Ovary (tissue), 9 donors: ENCODE measurements around the gene NPFF. TPM values are rescaled to one million over a fixed set of nuclear protein-coding genes. Genes with fewer than 3 reads are reported as not detected.

Source experiments
- DNase-seq, 5 donors: peaks; one replicate each; pipeline ENCODE4 v3.0.0-alpha.2; 2019 to 2020
- H3K27ac ChIP-seq, 2 donors: fragments of 200-600 bp; one replicate each; pipeline versions ENCODE4 v1.5.1 to v1.8.0; 2019 to 2022
- H3K27me3 ChIP-seq: fragments of 200-600 bp; one replicate; pipeline ENCODE4 v1.8.0; 2022
- H3K36me3 ChIP-seq: fragments of 200-600 bp; sonication (generic); one replicate; pipeline ENCODE4 v1.5.1; 2019
- H3K4me1 ChIP-seq: one replicate; pipeline ENCODE4 v1.8.1; 2013; ENCODE audit warnings: mild to moderate bottlenecking, moderate library complexity; ENCODE audit not compliant: insufficient read depth
- H3K4me3 ChIP-seq: fragments of 200-600 bp; sonication (generic); one replicate; pipeline ENCODE4 v1.5.1; 2017
- H3K9me3 ChIP-seq, 2 donors: fragments of 200-600 bp in 1 of 2; sonication (generic) in 1 of 2; one replicate each; pipeline versions ENCODE4 v1.5.1 to v1.8.1; 2013 to 2019; ENCODE audit warnings: mild to moderate bottlenecking in 1 of 2, moderate library complexity in 1 of 2
- CTCF ChIP-seq, 3 donors: fragments of 450-650 bp in 2 of 3; fragments of 200-600 bp in 1 of 3; IDR thresholded peaks; one replicate each; pipeline versions ENCODE4 v1.5.1 to v1.8.0; 2016 to 2022; ENCODE audit warnings: antibody characterized with exemption in 3 of 3, mild to moderate bottlenecking in 1 of 3
- EP300 ChIP-seq: sonication (generic); formaldehyde crosslinking; IDR thresholded peaks from one replicate; pipeline ENCODE4 v1.6.1; 2017; ENCODE audit warnings: antibody characterized with exemption
- POLR2A ChIP-seq: fragments of 450-650 bp; IDR thresholded peaks from one replicate; pipeline ENCODE4 v1.6.1; 2017; ENCODE audit warnings: antibody characterized with exemption, mild to moderate bottlenecking, moderate library complexity
- WGBS, 3 donors: extraction: QIAGEN DNeasy Blood & Tissue Kit in 1 of 3; methylation state at CpG; one replicate each; pipeline versions ENCODE4 v1.1.5 to v1.1.7; 2013 to 2017; 5-methylcytosine and 5-hydroxymethylcytosine counted together
- intact Hi-C, 4 donors: fragments of 100-400 bp; cut with DNase I; formaldehyde crosslinking; loops; one replicate each; pipeline versions ENCODE4 v1.11.0 to v1.15.1; 2022 to 2023
- polyA plus RNA-seq, 2 donors: library from polyadenylated mRNA; stranded (reverse); fragments of 200-250 nt in 1 of 2; fragments of 350-450 nt in 1 of 2; fragmentation: Illumina TruSeq in 1 of 2; extraction: RNeasy Lipid Tissue Mini Kit (QIAGEN cat#74804) in 1 of 2; gene quantifications; one replicate each; pipeline ENCODE4 v1.2.3, GENCODE V29; 2013 to 2014
- total RNA-seq, 7 donors: library from RNA; depleted of rRNA in 2 of 7; stranded (reverse); fragments of >200 nt in 2 of 7; fragmentation: NEBNext Ultra II Directional in 3 of 7; extraction: Animal tissue kit (Norgen Biotek cat#: 25700) in 3 of 7; gene quantifications; one replicate each; pipeline versions ENCODE4 v1.1.0 to v1.2.4, GENCODE V29; 2016 to 2023
- donor health status: DM: no; HTN: no; CAD: no; lungs with moderate emphysema.
- donor health status: DM: no; HTN: no; CAD: no.
- donor health status: Bipolar disorder and iron deficiency.
- donor health status: DM: yes; HTN: yes; CAD: no.
- donor health status: DM: no; HTN: no; CAD: no.
- donor health status: DM: yes; HTN: yes; CAD: no.

Gene NPFF
- total and polyA plus RNA-seq, 9 donors, result 0.68 to 1.1 TPM; not detected in 7

GRCh38 chr12:53515291-53515680, 8.0 kb upstream of the NPFF start:
- intact Hi-C loops, result no loop called here
- 70 to 83% (median 73%) methylated on average over 2 of the region's 2 CpGs for WGBS, 3 donors
- H3K27ac ChIP-seq, result no peak overlapping the region
- no peaks in the 10 kb centered on the region for H3K36me3 ChIP-seq
- no peak for DNase-seq
- no peaks in the 10 kb centered on the region for H3K4me1 ChIP-seq
- H3K4me3 ChIP-seq, result no peak overlapping the region
- TF ChIP-seq POLR2A (no peak), EP300 (no peak), CTCF (IDR thresholded peaks at IDR 0.05) (no peak)
- H3K9me3 ChIP-seq, result no peaks in the 10 kb centered on the region
- H3K27me3 ChIP-seq, result no peaks in the 10 kb centered on the region

- no peaks in the 10 kb centered on the region for H3K36me3 ChIP-seq
- no peaks in the 10 kb centered on the region for H3K4me1 ChIP-seq
- no peaks in the 10 kb centered on the region for H3K27me3 ChIP-seq
- DNase-seq, result no peak
- intact Hi-C loops, result no loop called here
- no peak overlapping the region for H3K4me3 ChIP-seq
- no peak overlapping the region for H3K27ac ChIP-seq
- 77 to 85% (median 82%) methylated on average over 6 of the region's 6 CpGs for WGBS, 3 donors
- TF ChIP-seq CTCF (IDR thresholded peaks at IDR 0.05) (no peak), EP300 (no peak)
- no peaks in the 10 kb centered on the region for H3K9me3 ChIP-seq
Measured at GRCh38 chr12:53514628-53515290, 7.5 kb upstream of the NPFF start.

GRCh38 chr12:53513712-53514410, 6.6 kb upstream of the NPFF start:
- Histone ChIP-seq H3K27me3 (no peaks in the 10 kb centered on the region), H3K9me3 (no peaks in the 10 kb centered on the region), H3K27ac (no peak overlapping the region), H3K36me3 (no peaks in the 10 kb centered on the region), H3K4me3 (no peak overlapping the region), H3K4me1 (no peaks in the 10 kb centered on the region)
- no peak for TF ChIP-seq CTCF (IDR thresholded peaks at IDR 0.05)
- no peak for TF ChIP-seq EP300
- no peak for TF ChIP-seq POLR2A
- intact Hi-C loops, result no loop called here
- DNase-seq, result no peak
- 84 to 89% (median 86%) methylated on average over 6 of the region's 6 CpGs for WGBS, 3 donors

- WGBS, 3 donors, result 78 to 83% (median 81%) methylated on average over 9 of the region's 9 CpGs
- Histone ChIP-seq H3K9me3 (no peaks in the 10 kb centered on the region), H3K4me1 (no peaks in the 10 kb centered on the region), H3K36me3 (no peaks in the 10 kb centered on the region), H3K4me3 (no peak overlapping the region), H3K27me3 (no peaks in the 10 kb centered on the region), H3K27ac (no peak overlapping the region)
- DNase-seq, result no peak
- intact Hi-C loops, result no loop called here
- no peak for TF ChIP-seq POLR2A
- TF ChIP-seq CTCF (IDR thresholded peaks at IDR 0.05), result no peak
- TF ChIP-seq EP300, result no peak
Measured at GRCh38 chr12:53510181-53510812, 3.0 kb upstream of the NPFF start.
